RWPE1 (cell line): ENCODE data around the gene FBXO41.

Source experiments
- CTCF ChIA-PET: fragments of 350-600 bp; sonication (Branson Sonifier 250); formaldehyde crosslinking; extraction: SDS; loops from one replicate; lab custom pipeline; 2021; lab: Yijun Ruan, JAX
- POLR2A ChIA-PET: fragments of 400-600 bp; formaldehyde crosslinking; extraction: SDS; loops from one replicate; lab custom pipeline; 2020; ENCODE audit warnings: antibody characterized with exemption; ENCODE audit not compliant: low non-redundant PET; lab: Yijun Ruan, JAX
- DNase-seq: peaks from one replicate; pipeline ENCODE4 v3.0.0; 2012; ENCODE audit warnings: low spot score
- H3K27ac ChIP-seq: fragments of 450-650 bp; 2 replicates; pipeline ENCODE4 v1.5.1; 2017
- TF ChIP-seq, protein P1 (sequence below): fragments of 450-650 bp; conservative IDR thresholded peaks from 2 replicates; pipeline ENCODE4 v1.5.1; 2017; ENCODE audit warnings: low read depth, mild to moderate bottlenecking

FBXO41 gene

DNA sequence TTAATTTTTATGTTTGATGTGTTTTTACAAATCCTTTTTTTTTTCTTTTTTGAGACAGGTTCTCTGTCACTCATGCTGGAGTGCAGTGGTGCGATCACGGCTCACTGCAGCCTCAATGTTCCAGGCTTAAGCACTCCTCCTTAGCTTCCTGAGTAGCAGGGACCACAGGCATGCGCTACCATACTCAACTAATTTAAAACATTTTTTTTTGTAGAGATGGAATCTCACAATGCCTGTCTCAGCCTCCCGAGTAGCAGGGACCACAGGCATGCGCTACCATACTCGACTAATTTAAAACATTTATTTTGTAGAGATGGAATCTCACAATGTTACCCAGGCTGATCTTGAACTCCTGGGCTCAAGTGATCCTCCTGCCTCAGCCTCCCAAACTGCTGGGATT, 78.7 kb downstream of the FBXO41 start:
- H3K27ac ChIP-seq: no peak overlapping the region
- DNase-seq: no peak
- ChIA-PET CTCF (no interaction called here), POLR2A (no interaction called here)
- TF ChIP-seq, protein P1, sequence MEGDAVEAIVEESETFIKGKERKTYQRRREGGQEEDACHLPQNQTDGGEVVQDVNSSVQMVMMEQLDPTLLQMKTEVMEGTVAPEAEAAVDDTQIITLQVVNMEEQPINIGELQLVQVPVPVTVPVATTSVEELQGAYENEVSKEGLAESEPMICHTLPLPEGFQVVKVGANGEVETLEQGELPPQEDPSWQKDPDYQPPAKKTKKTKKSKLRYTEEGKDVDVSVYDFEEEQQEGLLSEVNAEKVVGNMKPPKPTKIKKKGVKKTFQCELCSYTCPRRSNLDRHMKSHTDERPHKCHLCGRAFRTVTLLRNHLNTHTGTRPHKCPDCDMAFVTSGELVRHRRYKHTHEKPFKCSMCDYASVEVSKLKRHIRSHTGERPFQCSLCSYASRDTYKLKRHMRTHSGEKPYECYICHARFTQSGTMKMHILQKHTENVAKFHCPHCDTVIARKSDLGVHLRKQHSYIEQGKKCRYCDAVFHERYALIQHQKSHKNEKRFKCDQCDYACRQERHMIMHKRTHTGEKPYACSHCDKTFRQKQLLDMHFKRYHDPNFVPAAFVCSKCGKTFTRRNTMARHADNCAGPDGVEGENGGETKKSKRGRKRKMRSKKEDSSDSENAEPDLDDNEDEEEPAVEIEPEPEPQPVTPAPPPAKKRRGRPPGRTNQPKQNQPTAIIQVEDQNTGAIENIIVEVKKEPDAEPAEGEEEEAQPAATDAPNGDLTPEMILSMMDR: no peak
